Urinary bladder (tissue), 4 donors: ENCODE measurements around the gene HK2. TPM values are rescaled to one million over a fixed set of nuclear protein-coding genes. Genes with fewer than 3 reads are reported as not detected.

Source experiments
- DNase-seq: peaks from one replicate; pipeline ENCODE4 v3.0.0-alpha.2; 2015; ENCODE audit errors: extremely low spot score
- H3K27ac ChIP-seq: one replicate; pipeline ENCODE4 v1.5.1; 2013; ENCODE audit warnings: low read depth, mild to moderate bottlenecking, moderate library complexity
- H3K36me3 ChIP-seq: one replicate; pipeline ENCODE4 v1.6.1; 2013; ENCODE audit warnings: mild to moderate bottlenecking, moderate library complexity; ENCODE audit not compliant: insufficient read depth
- H3K4me1 ChIP-seq: one replicate; pipeline ENCODE4 v1.6.1; 2013; ENCODE audit warnings: mild to moderate bottlenecking, moderate library complexity; ENCODE audit not compliant: insufficient read depth
- H3K4me3 ChIP-seq: one replicate; pipeline ENCODE4 v1.5.1; 2013; ENCODE audit warnings: low read depth, low read length
- WGBS: extraction: QIAGEN DNeasy Blood & Tissue Kit; methylation state at CpG from one replicate; pipeline ENCODE4 v1.1.7; 2013; 5-methylcytosine and 5-hydroxymethylcytosine counted together
- polyA plus RNA-seq: library from polyadenylated mRNA; stranded (reverse); fragments of 200-250 nt; gene quantifications from one replicate; pipeline ENCODE4 v1.2.3, GENCODE V29; 2013
- total RNA-seq: library from RNA; depleted of rRNA; stranded (reverse); fragments of >200 nt; gene quantifications from one replicate; pipeline ENCODE4 v1.2.3, GENCODE V29; 2014
- donor health status: healthy with polysubstance abuse.
- donor health status: healthy.

HK2 gene
- total and polyA plus RNA-seq, 2 donors, result 8.2 to 9.7 TPM

DNA sequence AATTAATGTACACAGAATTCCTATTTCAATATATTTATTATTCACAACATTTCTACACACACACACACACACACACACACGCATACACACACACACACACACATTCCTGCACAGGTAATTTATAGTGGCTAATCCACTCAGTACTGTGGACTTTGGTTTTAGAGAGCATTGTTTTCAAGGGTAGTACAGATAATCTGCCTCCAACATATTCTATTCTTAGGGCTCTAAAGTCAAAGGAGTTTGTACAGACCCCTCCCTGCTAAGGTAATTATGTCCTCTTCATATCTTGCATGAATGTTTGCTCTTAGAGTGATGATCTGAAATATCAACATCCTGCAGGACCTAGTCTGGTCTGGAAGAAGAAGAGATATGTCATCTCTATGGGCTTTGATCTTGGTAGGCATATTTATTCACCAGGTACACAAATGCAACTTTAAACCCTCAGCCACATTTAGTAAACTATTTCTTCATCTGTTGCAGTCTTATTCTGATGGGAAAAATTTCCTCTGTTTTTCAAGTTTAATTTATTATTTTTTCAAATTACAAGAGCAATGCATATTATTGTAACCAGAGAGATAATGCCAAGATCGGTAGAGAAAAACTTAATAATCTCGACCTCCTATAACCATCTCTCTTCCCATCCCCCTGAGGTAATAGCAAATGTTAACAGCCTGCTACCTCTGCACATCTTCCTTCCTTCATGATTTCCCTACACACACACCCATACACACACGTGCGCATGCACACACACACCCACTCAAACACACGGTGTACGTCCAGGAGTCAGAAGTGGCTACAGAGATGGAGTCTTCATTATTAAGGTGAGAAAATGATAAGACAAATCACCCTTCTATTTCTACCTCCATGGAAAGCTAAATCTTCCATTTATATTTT is 106.2 kb downstream of the HK2 start:
- DNase-seq, result no peak
- H3K4me1 ChIP-seq, result no peaks in the 10 kb centered on the region
- H3K4me3 ChIP-seq, result no peak overlapping the region
- no peak overlapping the region for H3K27ac ChIP-seq
- 91% methylated on average over 7 of the region's 7 CpGs for WGBS
- no peaks in the 10 kb centered on the region for H3K36me3 ChIP-seq

GRCh38 chr2:74941284-74941683 is 107.4 kb downstream of the HK2 start:
- Histone ChIP-seq H3K27ac (no peak overlapping the region), H3K4me3 (no peak overlapping the region), H3K4me1 (no peaks in the 10 kb centered on the region), H3K36me3 (no peaks in the 10 kb centered on the region)
- 95% methylated on average over 3 of the region's 3 CpGs for whole genome bisulfite sequencing
- no peak for DNase-seq

GRCh38 chr2:74942263-74942662 is 108.3 kb downstream of the HK2 start:
- WGBS, result 89% methylated on average over 5 of the region's 5 CpGs
- DNase-seq, result no peak
- no peak overlapping the region for H3K27ac ChIP-seq
- H3K4me1 ChIP-seq, result no peaks in the 10 kb centered on the region
- no peak overlapping the region for H3K4me3 ChIP-seq
- H3K36me3 ChIP-seq, result no peaks in the 10 kb centered on the region

Other genes with a start within 250 kb of the HK2 start
- 0.21 TPM for gene M1AP, start 185.8 kb upstream of the HK2 start, total RNA-seq
- gene M1AP, start 185.8 kb upstream of the HK2 start, polyA plus RNA-seq, result 0.15 TPM
- gene SEMA4F, start 179.9 kb upstream of the HK2 start, total RNA-seq, result 2.2 TPM
- gene SEMA4F, start 179.9 kb upstream of the HK2 start, polyA plus RNA-seq, result 5.0 TPM
- gene POLE4, start 124.5 kb downstream of the HK2 start, total RNA-seq, result 18.1 TPM
- gene POLE4, start 124.5 kb downstream of the HK2 start, polyA plus RNA-seq, result 57.0 TPM